ENCODE measurements around the gene DTX3L. TPM values are rescaled to one million over a fixed set of nuclear protein-coding genes. Genes with fewer than 3 reads are reported as not detected.
A peak's percentile ranks its signal among the peaks of the same experiment; 100 is the strongest.
"Not testable (repeated sequence)": the region's sequence is repeated elsewhere in the genome, so short reads cannot be mapped to it uniquely, and the experiment has no call there.

Gene DTX3L
- total RNA-seq, 1 donor from 2014 or later: 31.1 TPM

DNA sequence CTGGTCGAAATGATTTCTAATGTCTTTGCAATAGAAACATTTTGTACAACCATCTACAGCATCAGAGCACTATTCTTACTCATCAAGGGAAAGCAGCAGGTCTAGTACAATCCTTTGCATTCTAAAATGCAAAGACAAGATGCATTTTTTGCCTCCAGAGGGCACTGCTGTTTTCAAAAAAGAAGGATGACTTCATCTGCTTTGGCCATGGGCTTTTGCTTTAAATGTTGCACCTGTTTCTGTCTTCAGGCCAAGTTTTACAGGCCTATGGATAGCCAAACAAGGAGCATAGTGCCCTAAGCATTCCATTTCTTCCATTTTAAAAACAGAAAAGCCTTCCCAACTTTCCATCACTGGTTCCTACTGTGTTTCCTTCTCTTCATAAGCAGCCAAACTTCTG, 3.5 kb upstream of the DTX3L start:
- ATAC-seq: peak; percentile 37

GRCh38 chr3:122562923-122563716, 1.0 kb upstream of the DTX3L start:
- DNase-seq (ENCODE audit: low spot score) (no peak), ATAC-seq (no peak)

More for the DNA sequence above, 3.5 kb upstream of the DTX3L start:
- DNase-seq (ENCODE audit: low spot score): no peak

DNA sequence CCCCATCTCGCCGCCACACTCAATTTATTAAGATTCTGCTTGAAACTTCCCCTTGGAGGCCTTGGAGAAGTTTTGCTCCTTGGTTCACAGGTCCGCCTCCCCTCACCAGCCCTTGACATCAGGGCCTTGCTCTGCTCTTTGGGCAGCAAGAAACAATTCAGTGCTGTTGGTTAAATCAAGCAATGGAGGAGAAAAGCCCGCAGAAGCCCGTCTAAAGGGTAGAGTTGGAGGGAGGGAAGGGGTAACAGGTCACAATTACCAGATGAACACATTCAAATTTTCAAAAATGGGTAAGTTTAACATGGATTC, 467 bp upstream of the DTX3L start:
- no peak for DNase-seq (ENCODE audit: low spot score)
- ATAC-seq: peak; percentile 30

- not testable (repeated sequence) for DNase-seq (ENCODE audit: low spot score); ATAC-seq
Observed at GRCh38 chr3:122568131-122568530, 4.0 kb downstream of the DTX3L start.

GRCh38 chr3:122568755-122569154, 4.6 kb downstream of the DTX3L start:
- DNase-seq (ENCODE audit: low spot score) (no peak), ATAC-seq (peak; percentile 7)

GRCh38 chr3:122572940-122573412, 8.8 kb downstream of the DTX3L start:
- DNase-seq (ENCODE audit: low spot score): peak; percentile 72
- peak; percentile 84 for ATAC-seq

DNA sequence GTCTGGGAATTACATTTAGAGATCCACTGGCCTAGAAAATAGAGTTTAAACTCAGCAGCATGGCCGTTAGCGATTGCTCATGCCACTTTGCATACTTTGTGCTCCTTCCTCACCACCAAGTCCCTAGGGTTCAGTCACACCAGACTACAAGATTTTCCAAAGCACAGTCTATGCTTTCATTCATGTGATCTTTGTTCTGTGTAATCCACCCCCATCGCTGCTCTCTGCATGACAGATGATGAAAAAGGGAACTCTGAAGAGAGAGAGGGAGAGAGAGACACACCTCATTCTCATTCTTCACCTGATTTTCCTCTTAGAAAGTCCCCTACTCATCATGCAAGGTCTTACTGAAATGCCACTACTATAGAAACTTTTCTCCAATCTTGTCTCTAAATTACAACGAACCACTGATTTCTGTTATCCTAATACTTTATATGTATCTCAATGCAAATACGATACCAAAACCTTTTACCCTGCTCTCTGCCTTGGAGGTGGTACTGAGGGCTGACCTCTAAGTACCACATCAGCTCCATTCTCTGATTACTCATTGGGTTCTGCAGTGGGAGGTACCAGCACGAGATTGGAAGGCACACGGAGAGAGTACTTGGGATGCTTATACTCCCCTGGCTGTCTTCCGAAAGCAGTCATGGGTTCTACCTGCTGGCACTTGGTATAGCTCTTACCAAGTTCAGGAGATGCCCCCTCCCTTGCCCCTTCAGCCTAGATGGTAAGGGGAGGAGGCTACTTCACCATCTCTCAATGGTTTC, 12.2 kb downstream of the DTX3L start:
- ATAC-seq (peak; percentile 28), DNase-seq (ENCODE audit: low spot score) (no peak)

DNA sequence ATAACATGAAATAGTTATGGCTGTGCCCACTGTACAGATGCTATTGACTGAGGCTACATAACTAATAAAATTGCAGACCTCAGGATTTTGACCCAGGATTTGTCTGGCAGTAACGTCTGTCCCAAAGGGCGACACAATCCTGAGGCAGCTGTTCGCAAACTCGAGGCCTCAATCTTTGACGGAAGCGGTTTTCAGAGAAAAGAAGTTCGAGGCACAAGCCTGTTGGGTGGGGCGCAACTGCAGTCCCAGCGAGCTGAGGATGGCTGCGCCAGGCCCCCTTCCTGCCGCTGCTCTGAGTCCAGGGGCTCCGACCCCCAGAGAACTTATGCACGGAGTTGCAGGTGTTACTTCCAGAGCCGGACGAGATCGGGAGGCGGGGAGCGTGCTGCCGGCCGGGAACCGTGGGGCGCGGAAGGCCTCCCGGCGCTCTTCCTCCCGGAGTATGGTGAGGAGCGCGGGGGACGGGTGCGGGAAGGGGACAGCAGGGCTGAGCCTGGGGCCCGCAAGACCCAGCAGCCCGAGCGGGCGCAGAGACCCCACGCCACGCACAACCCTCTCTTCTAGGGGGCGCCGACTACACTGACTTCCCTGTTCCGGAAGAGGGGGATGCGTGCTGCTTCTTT, 13.4 kb downstream of the DTX3L start, which contains the start of gene PARP15:
Gene PARP15, plus strand, starts transcription at position 242 of the 623 bp plus-strand sequence. Its CDS starts 18 bp downstream, at position 260.
- peak; percentile 41 for ATAC-seq

GRCh38 chr3:122578069-122578740, 14.1 kb downstream of the DTX3L start:
- ATAC-seq (no peak), DNase-seq (ENCODE audit: low spot score) (no peak)

More for the DNA sequence above, 13.4 kb downstream of the DTX3L start, which contains the start of gene PARP15:
- no peak for DNase-seq (ENCODE audit: low spot score)

DNA sequence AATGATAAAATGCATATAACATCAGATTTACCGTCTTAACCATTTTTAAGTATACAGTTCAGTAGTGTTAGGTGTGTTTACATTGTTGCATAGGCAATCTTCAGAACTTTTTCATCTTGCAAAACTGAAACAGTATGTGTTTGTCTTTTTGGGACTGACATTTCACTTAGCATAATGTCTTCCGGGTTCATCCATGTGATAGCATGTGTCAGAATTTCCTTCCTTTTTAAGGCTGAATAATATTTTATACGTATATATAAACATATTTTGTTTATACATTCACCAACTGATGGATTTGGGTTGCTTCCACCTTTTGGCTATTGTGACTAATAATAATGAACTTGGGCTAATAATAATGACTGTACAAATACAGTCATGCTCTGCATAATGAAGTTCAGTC, 16.3 kb downstream of the DTX3L start:
- no peak for DNase-seq (ENCODE audit: low spot score)
- ATAC-seq: no peak

GRCh38 chr3:122581622-122582021, 17.5 kb downstream of the DTX3L start:
- ATAC-seq (no peak), DNase-seq (ENCODE audit: low spot score) (no peak)

DNA sequence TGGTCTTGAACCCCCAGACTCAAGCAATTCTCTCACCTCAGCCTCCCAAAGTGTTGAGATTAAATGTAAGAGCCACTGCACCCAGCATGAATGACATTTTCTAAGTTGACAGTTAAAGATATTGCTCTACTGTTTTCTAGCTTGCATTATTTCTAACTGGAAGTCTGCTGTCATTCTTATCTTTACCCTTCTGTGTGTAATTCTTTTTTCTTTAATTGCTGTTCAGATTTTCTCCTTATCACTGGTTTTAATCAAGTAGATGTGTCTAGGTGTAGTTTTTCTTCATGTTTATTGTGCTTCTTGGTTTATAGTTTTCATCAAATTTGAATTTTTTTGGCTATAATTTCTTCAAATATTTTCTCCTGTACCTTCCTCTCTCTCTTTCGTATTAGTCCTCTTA, 18.3 kb downstream of the DTX3L start:
- ATAC-seq: no peak
- DNase-seq (ENCODE audit: low spot score): no peak

DNA sequence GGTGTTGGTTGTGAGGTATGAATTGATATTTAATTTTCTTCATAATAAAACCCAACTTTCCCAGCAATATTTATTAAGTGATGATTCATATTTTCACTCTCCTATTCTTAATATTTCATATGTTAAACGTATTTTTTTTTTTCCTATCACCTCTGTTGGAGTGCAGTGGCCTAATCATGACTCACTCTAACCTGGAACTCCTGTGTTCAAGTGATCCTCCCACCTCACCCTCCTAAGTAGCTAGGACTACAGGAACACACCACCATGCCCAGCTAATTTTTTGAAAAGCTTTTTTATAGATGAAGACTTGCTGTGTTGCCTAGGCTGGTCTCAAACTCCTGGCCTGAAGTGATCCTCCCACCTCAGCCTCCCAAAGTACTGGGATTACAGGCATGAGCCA, 22.0 kb downstream of the DTX3L start:
- DNase-seq (ENCODE audit: low spot score): no peak
- no peak for ATAC-seq

GRCh38 chr3:122586773-122587485, 22.8 kb downstream of the DTX3L start:
- ATAC-seq (no peak), DNase-seq (ENCODE audit: low spot score) (no peak)

GRCh38 chr3:122587572-122587971, 23.4 kb downstream of the DTX3L start:
- ATAC-seq: no peak

DNA sequence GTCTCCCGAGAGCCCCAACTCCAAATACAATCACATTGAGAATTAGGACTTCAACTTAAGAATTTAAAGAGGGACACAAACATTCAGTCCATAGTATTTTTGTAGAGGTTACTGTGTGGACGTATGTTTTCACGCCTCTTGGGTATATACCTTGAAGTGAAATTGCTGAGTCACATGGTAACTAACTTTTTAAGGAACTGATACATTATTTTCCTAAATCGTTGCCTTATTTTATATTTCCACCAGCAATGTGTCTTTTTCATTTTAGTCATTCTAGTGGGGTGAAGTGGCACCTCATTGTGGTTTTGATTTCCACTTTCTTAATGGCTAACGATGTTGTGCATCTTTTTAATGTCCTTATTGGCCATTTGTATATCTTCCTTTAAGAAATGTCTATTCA, 25.2 kb downstream of the DTX3L start:
- no peak for ATAC-seq

More at GRCh38 chr3:122587572-122587971, 23.4 kb downstream of the DTX3L start:
- DNase-seq (ENCODE audit: low spot score): no peak

GRCh38 chr3:122590610-122591009, 26.5 kb downstream of the DTX3L start:
- DNase-seq (ENCODE audit: low spot score) (no peak), ATAC-seq (no peak)

More for the DNA sequence above, 25.2 kb downstream of the DTX3L start:
- no peak for DNase-seq (ENCODE audit: low spot score)

DNA sequence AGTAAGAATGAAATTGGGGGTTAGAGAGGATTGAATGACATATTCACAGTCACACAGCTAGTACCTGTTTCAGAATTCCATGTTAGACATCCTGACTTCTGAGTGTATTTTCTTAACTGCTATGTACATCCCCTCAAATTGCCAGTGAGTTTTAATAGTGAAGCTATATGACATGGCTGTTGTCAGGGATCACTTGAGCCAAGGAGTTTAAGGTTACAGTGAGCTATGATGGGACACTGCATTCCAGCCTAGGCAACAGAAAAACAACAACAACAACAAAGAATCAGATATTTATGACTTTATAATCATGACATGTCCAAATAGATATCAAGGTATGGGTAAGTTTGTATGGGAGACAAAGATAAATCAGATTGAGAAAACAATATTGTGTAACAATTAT, 29.9 kb downstream of the DTX3L start:
- ATAC-seq (no peak), DNase-seq (ENCODE audit: low spot score) (no peak)

DNA sequence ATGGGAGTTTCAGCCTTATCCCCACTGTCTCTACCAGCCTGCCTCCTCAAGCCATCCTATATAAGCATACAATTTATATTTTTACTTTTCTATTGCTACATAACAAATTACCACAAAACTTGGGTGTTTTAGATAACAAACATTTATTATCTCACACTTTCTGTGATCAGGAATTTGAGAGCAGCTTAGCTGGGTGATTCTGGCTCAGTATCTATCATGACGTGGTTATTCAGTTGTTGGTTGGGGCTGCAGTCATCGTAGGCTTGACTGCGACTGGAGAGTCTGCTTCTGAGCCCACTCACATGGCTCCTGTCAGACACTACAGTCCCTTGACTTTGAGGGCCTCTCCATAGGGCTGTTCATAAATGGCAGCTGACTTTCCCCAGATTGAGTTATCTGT, 34.0 kb downstream of the DTX3L start:
- DNase-seq (ENCODE audit: low spot score): no peak
- no peak for ATAC-seq

DNA sequence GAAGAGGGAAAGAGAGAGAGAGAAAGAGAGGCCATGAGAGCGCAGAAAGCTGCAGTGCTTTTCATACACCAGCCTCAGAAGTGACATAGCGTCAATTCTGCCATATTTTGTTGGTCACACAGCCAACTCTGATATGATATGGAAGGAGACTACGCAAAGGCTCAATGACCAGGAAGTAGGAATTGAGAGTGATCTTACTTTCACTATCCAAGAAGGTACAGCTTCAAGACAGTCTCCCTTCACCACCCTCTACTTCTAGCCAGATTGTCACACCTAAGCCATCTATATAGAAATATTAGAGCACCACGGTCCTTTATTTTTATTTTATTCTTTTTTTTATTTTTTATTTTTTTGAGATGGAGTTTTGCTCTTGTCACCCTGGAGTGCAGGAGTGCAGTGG, 34.4 kb downstream of the DTX3L start:
- no peak for DNase-seq (ENCODE audit: low spot score)
- no peak for ATAC-seq
